ENCODE data around the gene ZNF324.
A peak's percentile ranks its signal among the peaks of the same experiment; 100 is the strongest.

- TF ChIP-seq CTCF (IDR thresholded peaks at IDR 0.05) (no peak), POLR2A (IDR thresholded peaks at IDR 0.05) (peak; percentile 25 to 36)
These were observed at the start of gene ZNF324 for GRCh38 chr19:58466760-58467589.
